ENCODE results near the gene BAIAP2L1.

BAIAP2L1 gene

GRCh38 chr7:98357751-98358161 is 43.1 kb downstream of the BAIAP2L1 start:
- no peak for DNase-seq

GRCh38 chr7:98355250-98355538 is 45.7 kb downstream of the BAIAP2L1 start:
- DNase-seq = no peak

GRCh38 chr7:98354511-98355249 is 46.2 kb downstream of the BAIAP2L1 start:
- DNase-seq = no peak

GRCh38 chr7:98354052-98354451 is 46.8 kb downstream of the BAIAP2L1 start:
- DNase-seq = no peak

- DNase-seq = no peak
Observed at GRCh38 chr7:98352621-98353020, 48.3 kb downstream of the BAIAP2L1 start.

GRCh38 chr7:98351136-98351535 is 49.8 kb downstream of the BAIAP2L1 start:
- DNase-seq = no peak

GRCh38 chr7:98348726-98349474 is 52.0 kb downstream of the BAIAP2L1 start:
- DNase-seq = peak; percentile 15

- no peak for DNase-seq
Observed at GRCh38 chr7:98346515-98347069, 54.3 kb downstream of the BAIAP2L1 start.

- DNase-seq = no peak
Observed at GRCh38 chr7:98341106-98341505, 59.8 kb downstream of the BAIAP2L1 start.

- DNase-seq = no peak
Observed at GRCh38 chr7:98339043-98339442, 61.8 kb downstream of the BAIAP2L1 start.

GRCh38 chr7:98338441-98338840 is 62.4 kb downstream of the BAIAP2L1 start:
- DNase-seq = no peak

- DNase-seq = no peak
Observed at GRCh38 chr7:98335411-98335977, 65.4 kb downstream of the BAIAP2L1 start.

GRCh38 chr7:98334081-98334480 is 66.8 kb downstream of the BAIAP2L1 start:
- no peak for DNase-seq

GRCh38 chr7:98330926-98331529 is 69.9 kb downstream of the BAIAP2L1 start:
- no peak for DNase-seq

- no peak for DNase-seq
Observed at GRCh38 chr7:98329791-98330373, 71.0 kb downstream of the BAIAP2L1 start.

GRCh38 chr7:98329100-98329790 is 71.6 kb downstream of the BAIAP2L1 start:
- DNase-seq = no peak

- no peak for DNase-seq
Observed at GRCh38 chr7:98324782-98325181, 76.1 kb downstream of the BAIAP2L1 start.

- DNase-seq = no peak
Observed at GRCh38 chr7:98323597-98324322, 77.1 kb downstream of the BAIAP2L1 start.

GRCh38 chr7:98322331-98323270 is 78.3 kb downstream of the BAIAP2L1 start:
- no peak for DNase-seq

GRCh38 chr7:98321301-98321700 is 79.6 kb downstream of the BAIAP2L1 start:
- no peak for DNase-seq

- DNase-seq = no peak
Observed at GRCh38 chr7:98319176-98319575, 81.7 kb downstream of the BAIAP2L1 start.

All from hematopoietic multipotent progenitor cell treated with erythropoietin and hydrocortisone succinate and interleukin-3 and kit ligand, for 4 days (in vitro differentiated cells).